K562 (cell line): ENCODE results near the gene NRCAM.

Experiments
- EP300 ChIP-seq: IDR thresholded peaks from 2 replicates; pipeline ENCODE4 v1.6.1; 2012; ENCODE audit warnings: low read length, improper control_type of control experiment
- FOXJ3 ChIP-seq: sonication (generic); formaldehyde crosslinking; IDR thresholded peaks from 2 replicates; pipeline ENCODE4 v1.4.0; 2020; ENCODE audit warnings: mild to moderate bottlenecking, missing genetic modification reagents
- FOXM1 ChIP-seq, 2 experiments: fragments of 450-650 bp in 1 of 2; sonication (generic) in 1 of 2; formaldehyde crosslinking in 1 of 2; IDR thresholded peaks; 2 replicates each; pipeline versions ENCODE4 v1.6.1 to v1.9.0; 2017 to 2022; ENCODE audit warnings: low read depth in 2 of 2, mild to moderate bottlenecking in 2 of 2, missing genetic modification reagents in 1 of 2, moderate library complexity in 1 of 2
- MEF2A ChIP-seq: IDR thresholded peaks from 2 replicates; pipeline ENCODE4 v1.6.1; 2011; ENCODE audit warnings: low read depth, mild to moderate bottlenecking, low read length, moderate library complexity; ENCODE audit not compliant: control insufficient read depth
- MYC ChIP-seq, 2 experiments: fragments of 250-450 bp in 1 of 2; sonication (Bioruptor Pico) in 1 of 2; IDR thresholded peaks; 2 replicates each; pipeline versions ENCODE4 v1.5.1 to v1.6.1; 2012 to 2021; ENCODE audit warnings: low read depth in 2 of 2, borderline replicate concordance in 1 of 2, improper control_type of control experiment in 1 of 2, low read length in 1 of 2, mild to moderate bottlenecking in 1 of 2, moderate library complexity in 1 of 2
- PCBP2 ChIP-seq: fragments of 200-400 bp; formaldehyde crosslinking; IDR thresholded peaks from 2 replicates; pipeline ENCODE4 v1.6.1; 2018; ENCODE audit warnings: low read length, low read depth, mild to moderate bottlenecking, moderate library complexity; ENCODE audit not compliant: poor library complexity, severe bottlenecking
- SAFB ChIP-seq: fragments of 200-400 bp; formaldehyde crosslinking; IDR thresholded peaks from 2 replicates; pipeline ENCODE4 v1.6.1; 2017; ENCODE audit warnings: low read depth, low read length, borderline replicate concordance
- SMC3 ChIP-seq: conservative IDR thresholded peaks from 2 replicates; pipeline ENCODE4 v1.6.1; 2011; ENCODE audit warnings: low read depth, low read length, improper control_type of control experiment; ENCODE audit not compliant: insufficient read depth
- TARDBP ChIP-seq: fragments of 450-650 bp; IDR thresholded peaks from 2 replicates; pipeline ENCODE4 v1.6.1; 2016
- TGIF2 ChIP-seq: sonication (generic); formaldehyde crosslinking; IDR thresholded peaks from 2 replicates; pipeline ENCODE4 v1.8.1; 2022; ENCODE audit warnings: mild to moderate bottlenecking, missing genetic modification reagents, moderate library complexity
- TF ChIP-seq, protein P1 (sequence below): sonication (generic); formaldehyde crosslinking; IDR thresholded peaks from 2 replicates; pipeline ENCODE4 v1.8.1; 2022; ENCODE audit warnings: missing genetic modification reagents
- TF ChIP-seq, protein P2 (sequence below): fragments of 450-650 bp; formaldehyde crosslinking; IDR thresholded peaks from 2 replicates; pipeline ENCODE4 v1.4.0; 2020; ENCODE audit warnings: mild to moderate bottlenecking, moderate library complexity
- TF ChIP-seq, protein P3 (sequence below): fragments of 450-650 bp; IDR thresholded peaks from 2 replicates; pipeline ENCODE4 v1.6.1; 2016; ENCODE audit warnings: mild to moderate bottlenecking

DNA sequence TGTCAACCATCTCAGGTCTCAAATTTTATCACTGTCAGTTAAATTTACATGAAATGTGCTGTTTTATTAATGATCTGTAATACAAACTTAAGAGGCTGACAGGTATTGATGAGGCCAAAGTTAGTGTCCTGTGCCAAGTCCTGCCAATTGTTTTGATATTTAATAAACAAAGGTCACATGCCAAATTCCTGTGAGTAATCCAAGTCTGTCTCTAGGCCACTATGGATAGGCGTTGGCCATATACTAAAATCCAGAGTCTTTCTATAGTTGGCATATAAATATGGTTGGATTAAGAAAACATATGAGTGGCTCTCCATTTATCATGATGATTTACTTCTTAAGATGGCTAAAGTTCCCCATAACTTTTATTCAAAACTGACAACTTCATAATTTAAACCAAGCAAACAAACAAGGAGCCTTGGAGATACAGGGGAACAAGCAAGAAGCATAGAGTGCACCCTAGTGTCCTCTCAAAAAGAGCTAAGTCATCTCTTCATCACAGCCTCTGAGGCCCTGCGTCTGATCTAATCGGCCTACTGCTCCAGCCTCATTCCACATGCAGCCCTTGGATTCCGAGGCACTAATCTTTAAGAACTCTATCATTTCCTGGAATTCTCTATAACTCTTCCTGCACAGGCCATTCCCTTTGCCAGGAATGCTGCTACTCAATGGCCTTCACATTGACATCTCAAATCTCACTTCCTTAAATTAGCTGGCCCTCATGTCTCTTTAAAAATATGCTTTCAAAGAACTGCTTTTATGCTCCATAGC, 32.7 kb upstream of the NRCAM start:
- no peak for TF ChIP-seq FOXJ3 (CRISPR knock-in tag)
- no peak for TF ChIP-seq EP300
- TF ChIP-seq, protein P1, sequence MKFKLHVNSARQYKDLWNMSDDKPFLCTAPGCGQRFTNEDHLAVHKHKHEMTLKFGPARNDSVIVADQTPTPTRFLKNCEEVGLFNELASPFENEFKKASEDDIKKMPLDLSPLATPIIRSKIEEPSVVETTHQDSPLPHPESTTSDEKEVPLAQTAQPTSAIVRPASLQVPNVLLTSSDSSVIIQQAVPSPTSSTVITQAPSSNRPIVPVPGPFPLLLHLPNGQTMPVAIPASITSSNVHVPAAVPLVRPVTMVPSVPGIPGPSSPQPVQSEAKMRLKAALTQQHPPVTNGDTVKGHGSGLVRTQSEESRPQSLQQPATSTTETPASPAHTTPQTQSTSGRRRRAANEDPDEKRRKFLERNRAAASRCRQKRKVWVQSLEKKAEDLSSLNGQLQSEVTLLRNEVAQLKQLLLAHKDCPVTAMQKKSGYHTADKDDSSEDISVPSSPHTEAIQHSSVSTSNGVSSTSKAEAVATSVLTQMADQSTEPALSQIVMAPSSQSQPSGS (CRISPR knock-in tag) = no peak
- no peak for TF ChIP-seq SMC3
- TF ChIP-seq FOXM1 (IDR thresholded peaks at IDR 0.05; ENCODE audit: low read depth) = peak; percentile 11; the same call in 1 of the 2 replicates
- TF ChIP-seq FOXM1 (CRISPR knock-in tag; IDR thresholded peaks at IDR 0.05; ENCODE audit: low read depth) = no peak
- TF ChIP-seq TGIF2 = no peak
- no peak for TF ChIP-seq MYC (IDR thresholded peaks at IDR 0.05; ENCODE audit: low read depth, low read length)
- TF ChIP-seq MYC (CRISPR knock-in tag; IDR thresholded peaks at IDR 0.05; ENCODE audit: borderline replicate concordance, low read depth) = no peak
- TF ChIP-seq MEF2A = no peak
- TF ChIP-seq TARDBP = no peak
- TF ChIP-seq SAFB = no peak
- TF ChIP-seq, protein P2, sequence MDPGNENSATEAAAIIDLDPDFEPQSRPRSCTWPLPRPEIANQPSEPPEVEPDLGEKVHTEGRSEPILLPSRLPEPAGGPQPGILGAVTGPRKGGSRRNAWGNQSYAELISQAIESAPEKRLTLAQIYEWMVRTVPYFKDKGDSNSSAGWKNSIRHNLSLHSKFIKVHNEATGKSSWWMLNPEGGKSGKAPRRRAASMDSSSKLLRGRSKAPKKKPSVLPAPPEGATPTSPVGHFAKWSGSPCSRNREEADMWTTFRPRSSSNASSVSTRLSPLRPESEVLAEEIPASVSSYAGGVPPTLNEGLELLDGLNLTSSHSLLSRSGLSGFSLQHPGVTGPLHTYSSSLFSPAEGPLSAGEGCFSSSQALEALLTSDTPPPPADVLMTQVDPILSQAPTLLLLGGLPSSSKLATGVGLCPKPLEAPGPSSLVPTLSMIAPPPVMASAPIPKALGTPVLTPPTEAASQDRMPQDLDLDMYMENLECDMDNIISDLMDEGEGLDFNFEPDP (CRISPR knock-in tag) = no peak
- TF ChIP-seq PCBP2 = no peak
- TF ChIP-seq, protein P3, sequence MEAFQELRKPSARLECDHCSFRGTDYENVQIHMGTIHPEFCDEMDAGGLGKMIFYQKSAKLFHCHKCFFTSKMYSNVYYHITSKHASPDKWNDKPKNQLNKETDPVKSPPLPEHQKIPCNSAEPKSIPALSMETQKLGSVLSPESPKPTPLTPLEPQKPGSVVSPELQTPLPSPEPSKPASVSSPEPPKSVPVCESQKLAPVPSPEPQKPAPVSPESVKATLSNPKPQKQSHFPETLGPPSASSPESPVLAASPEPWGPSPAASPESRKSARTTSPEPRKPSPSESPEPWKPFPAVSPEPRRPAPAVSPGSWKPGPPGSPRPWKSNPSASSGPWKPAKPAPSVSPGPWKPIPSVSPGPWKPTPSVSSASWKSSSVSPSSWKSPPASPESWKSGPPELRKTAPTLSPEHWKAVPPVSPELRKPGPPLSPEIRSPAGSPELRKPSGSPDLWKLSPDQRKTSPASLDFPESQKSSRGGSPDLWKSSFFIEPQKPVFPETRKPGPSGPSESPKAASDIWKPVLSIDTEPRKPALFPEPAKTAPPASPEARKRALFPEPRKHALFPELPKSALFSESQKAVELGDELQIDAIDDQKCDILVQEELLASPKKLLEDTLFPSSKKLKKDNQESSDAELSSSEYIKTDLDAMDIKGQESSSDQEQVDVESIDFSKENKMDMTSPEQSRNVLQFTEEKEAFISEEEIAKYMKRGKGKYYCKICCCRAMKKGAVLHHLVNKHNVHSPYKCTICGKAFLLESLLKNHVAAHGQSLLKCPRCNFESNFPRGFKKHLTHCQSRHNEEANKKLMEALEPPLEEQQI = no peak; the same call in 1 of the 2 replicates
